ENCODE results near the gene MTG2. TPM values are rescaled to one million over a fixed set of nuclear protein-coding genes. Genes with fewer than 3 reads are reported as not detected.

The MTG2 gene
- total and polyA plus RNA-seq, 10 of the 15 experiments (the other 5 are each of a cell fraction or from before 2014, with no cell fraction given), result 6.2 to 52.4 (median 34.3) TPM

DNA sequence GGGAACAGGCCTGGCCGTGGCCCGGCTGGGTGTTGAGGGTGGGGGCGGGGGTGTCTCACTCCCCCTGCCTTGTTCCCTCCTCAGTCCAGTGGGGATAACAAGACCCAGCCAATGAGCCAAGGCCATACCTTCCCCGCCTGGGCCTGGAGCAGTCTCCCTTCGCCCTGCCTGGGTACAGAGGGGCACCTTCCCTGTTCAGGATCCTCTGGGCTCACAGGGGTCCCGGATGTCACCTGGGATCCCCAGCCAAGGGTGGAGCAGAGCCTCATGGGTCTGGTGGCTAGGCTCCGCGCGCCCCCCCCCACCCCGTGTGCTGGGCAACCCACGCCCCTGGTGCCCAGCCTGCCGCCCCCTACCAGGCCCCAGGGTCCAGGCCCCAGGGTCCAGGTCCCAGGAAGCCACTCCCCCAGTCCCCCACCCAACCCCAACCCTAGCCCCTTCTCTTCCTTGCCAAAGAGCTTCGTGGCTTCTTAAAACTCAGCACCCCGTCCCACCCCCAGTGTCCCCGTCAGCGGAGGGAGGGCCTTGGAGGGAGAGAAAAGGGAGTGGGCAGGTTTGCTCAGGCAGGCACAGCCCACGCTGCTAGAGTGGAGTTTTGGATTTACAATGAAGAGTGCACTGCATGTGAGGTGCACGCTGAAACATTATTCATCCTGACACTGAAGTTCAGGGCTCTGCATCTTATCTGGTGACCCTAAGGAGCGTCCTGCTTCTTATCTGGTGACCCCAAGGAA is 25.4 kb downstream of the MTG2 start:
- Histone ChIP-seq H4K20me1 (ENCODE audit: control insufficient read depth, insufficient read depth) (no peaks in the 10 kb centered on the region), H3K4me1 (ENCODE audit: control insufficient read depth, insufficient read depth, low read length) (no peaks in the 10 kb centered on the region), H3K4me3 (no peak overlapping the region), H3K4me2 (ENCODE audit: control insufficient read depth, insufficient read depth) (no peak overlapping the region), H3K9ac (ENCODE audit: control insufficient read depth, insufficient read depth, low read length) (no peak overlapping the region), H3K9me3 (replicated peaks; ENCODE audit: control insufficient read depth, insufficient read depth, low read length) (no peaks in the 10 kb centered on the region), H2AFZ (ENCODE audit: control insufficient read depth, low read depth, low read length) (no peak overlapping the region), H3K27ac (ENCODE audit: control insufficient read depth, insufficient read depth) (no peak overlapping the region), H3K79me2 (ENCODE audit: control insufficient read depth, insufficient read depth, low read length) (no peaks in the 10 kb centered on the region), H3K36me3 (ENCODE audit: control insufficient read depth in 2 of 2, insufficient read depth in 2 of 2, low read length in 1 of 2) (no peaks in the 10 kb centered on the region; a peak in 1 of 4 replicates), H3K27me3 (replicated peaks in 1 of 2; ENCODE audit: control insufficient read depth in 2 of 2, insufficient read depth in 2 of 2, low read length in 1 of 2) (no peaks in the 10 kb centered on the region)
- TF ChIP-seq, protein P1, sequence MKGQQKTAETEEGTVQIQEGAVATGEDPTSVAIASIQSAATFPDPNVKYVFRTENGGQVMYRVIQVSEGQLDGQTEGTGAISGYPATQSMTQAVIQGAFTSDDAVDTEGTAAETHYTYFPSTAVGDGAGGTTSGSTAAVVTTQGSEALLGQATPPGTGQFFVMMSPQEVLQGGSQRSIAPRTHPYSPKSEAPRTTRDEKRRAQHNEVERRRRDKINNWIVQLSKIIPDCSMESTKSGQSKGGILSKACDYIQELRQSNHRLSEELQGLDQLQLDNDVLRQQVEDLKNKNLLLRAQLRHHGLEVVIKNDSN (IDR thresholded peaks at IDR 0.05; ENCODE audit: borderline replicate concordance, extremely low read length, insufficient read depth, low read depth, low read length), result no peak
- TF ChIP-seq ZNF207 (IDR thresholded peaks at IDR 0.05; ENCODE audit: borderline replicate concordance) (no peak), KDM1A (IDR thresholded peaks at IDR 0.05; ENCODE audit: borderline replicate concordance) (no peak), MTA2 (IDR thresholded peaks at IDR 0.05; ENCODE audit: low read depth) (no peak), PML (IDR thresholded peaks at IDR 0.05; ENCODE audit: low read length) (no peak), NR2F1 (conservative IDR thresholded peaks at IDR 0.05) (no peak), NR2C2 (IDR thresholded peaks at IDR 0.05; ENCODE audit: borderline replicate concordance, control insufficient read depth, insufficient read length, low read depth) (no peak), ZNF24 (IDR thresholded peaks at IDR 0.05) (no peak), PAX8 (IDR thresholded peaks at IDR 0.05) (no peak), ZNF384 (IDR thresholded peaks at IDR 0.05; ENCODE audit: borderline replicate concordance, low read depth, low read length) (no peak), SRF (IDR thresholded peaks at IDR 0.05; ENCODE audit: low read depth in 2 of 2, low read length in 2 of 2) (no peak), MYC (IDR thresholded peaks at IDR 0.05; ENCODE audit: insufficient read depth, insufficient read length, insufficient replicate concordance, low read length, severe bottlenecking) (no peak), MXI1 (IDR thresholded peaks at IDR 0.05; ENCODE audit: low read depth, low read length) (no peak), MYB (IDR thresholded peaks at IDR 0.05; ENCODE audit: borderline replicate concordance, low read depth, low read length) (no peak), MTA3 (IDR thresholded peaks at IDR 0.05; ENCODE audit: borderline replicate concordance, low read length) (no peak), GABPA (IDR thresholded peaks at IDR 0.05; ENCODE audit: low read depth) (no peak)
- TF ChIP-seq, protein P2, sequence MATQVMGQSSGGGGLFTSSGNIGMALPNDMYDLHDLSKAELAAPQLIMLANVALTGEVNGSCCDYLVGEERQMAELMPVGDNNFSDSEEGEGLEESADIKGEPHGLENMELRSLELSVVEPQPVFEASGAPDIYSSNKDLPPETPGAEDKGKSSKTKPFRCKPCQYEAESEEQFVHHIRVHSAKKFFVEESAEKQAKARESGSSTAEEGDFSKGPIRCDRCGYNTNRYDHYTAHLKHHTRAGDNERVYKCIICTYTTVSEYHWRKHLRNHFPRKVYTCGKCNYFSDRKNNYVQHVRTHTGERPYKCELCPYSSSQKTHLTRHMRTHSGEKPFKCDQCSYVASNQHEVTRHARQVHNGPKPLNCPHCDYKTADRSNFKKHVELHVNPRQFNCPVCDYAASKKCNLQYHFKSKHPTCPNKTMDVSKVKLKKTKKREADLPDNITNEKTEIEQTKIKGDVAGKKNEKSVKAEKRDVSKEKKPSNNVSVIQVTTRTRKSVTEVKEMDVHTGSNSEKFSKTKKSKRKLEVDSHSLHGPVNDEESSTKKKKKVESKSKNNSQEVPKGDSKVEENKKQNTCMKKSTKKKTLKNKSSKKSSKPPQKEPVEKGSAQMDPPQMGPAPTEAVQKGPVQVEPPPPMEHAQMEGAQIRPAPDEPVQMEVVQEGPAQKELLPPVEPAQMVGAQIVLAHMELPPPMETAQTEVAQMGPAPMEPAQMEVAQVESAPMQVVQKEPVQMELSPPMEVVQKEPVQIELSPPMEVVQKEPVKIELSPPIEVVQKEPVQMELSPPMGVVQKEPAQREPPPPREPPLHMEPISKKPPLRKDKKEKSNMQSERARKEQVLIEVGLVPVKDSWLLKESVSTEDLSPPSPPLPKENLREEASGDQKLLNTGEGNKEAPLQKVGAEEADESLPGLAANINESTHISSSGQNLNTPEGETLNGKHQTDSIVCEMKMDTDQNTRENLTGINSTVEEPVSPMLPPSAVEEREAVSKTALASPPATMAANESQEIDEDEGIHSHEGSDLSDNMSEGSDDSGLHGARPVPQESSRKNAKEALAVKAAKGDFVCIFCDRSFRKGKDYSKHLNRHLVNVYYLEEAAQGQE (IDR thresholded peaks at IDR 0.05; ENCODE audit: low read depth, low read length), result no peak
- WGBS (ENCODE audit: insufficient coverage, insufficient replicate concordance, low lambda C conversion rate, missing lambda C conversion rate), result 63% methylated on average over 15 of the region's 19 CpGs
- no TSS peak for BruUV-seq (replicated peaks)
- intact Hi-C loops (cut with micrococcal nuclease; ENCODE audit: unreplicated experiment), result no loop called here
- FAIRE-seq (no peak), DNase-seq (ENCODE audit: low read depth, low spot score) (no peak), ATAC-seq (no peak)
- POLR2A ChIA-PET, result no interaction called here
- RAD21 ChIA-PET (ENCODE audit: unreplicated experiment), result no interaction called here
- in situ Hi-C loops (cut with MboI), result no loop called here
- SMC1A ChIA-PET (ENCODE audit: uncharacterized antibody, unreplicated experiment), result no interaction called here
- CTCF ChIA-PET, result no interaction called here

Data from GM12878 (cell line).